Measurements from ENCODE around the gene CHD2.

GRCh38 chr15:92907896-92908712 is 8.0 kb downstream of the CHD2 start:
- no peak for TF ChIP-seq CTCF (IDR thresholded peaks at IDR 0.05)
- no peak for TF ChIP-seq POLR2A (IDR thresholded peaks at IDR 0.05)
- peak in 1 of 2 donors; percentile 35 for TF ChIP-seq POLR2AphosphoS5 (IDR thresholded peaks at IDR 0.05; ENCODE audit: insufficient read depth in 1 of 2, low read depth in 1 of 2)
